HG02610 (cell line): Measurements from ENCODE around the gene SMARCC2.
"Not testable (repeated sequence)": the region's sequence is repeated elsewhere in the genome, so short reads cannot be mapped to it uniquely, and the experiment has no call there.

Source experiments
- ATAC-seq: cut with Tn5 transposase; IDR thresholded peaks from one replicate; pipeline ENCODE4 v1.9.1; 2021; ENCODE audit warnings: mild to moderate bottlenecking, moderate library complexity; ENCODE audit not compliant: unreplicated experiment

SMARCC2 gene

DNA sequence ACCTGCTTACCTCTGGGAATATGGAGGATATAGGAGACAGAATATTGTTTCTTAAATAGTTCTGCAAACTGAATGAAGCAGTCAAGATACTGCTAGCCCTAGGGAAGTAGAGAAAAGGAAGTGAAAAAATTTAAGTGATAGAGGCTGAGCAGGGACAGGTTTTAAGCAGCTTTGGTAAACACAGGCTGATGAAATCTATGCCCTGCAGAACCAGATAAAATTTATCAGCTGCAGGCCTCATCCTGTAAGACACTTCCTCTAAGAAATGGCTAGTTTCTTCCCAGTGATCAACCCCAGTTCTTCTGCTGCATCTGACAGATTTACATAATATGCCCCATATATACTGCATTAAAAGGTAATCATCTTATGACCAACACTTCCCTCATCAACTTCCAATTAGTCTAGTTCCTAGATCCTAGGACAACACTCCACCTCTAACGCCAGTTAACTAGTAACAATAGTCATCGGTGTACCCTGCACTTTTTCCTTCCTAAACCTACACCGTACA lies 62.5 kb downstream of the SMARCC2 start:
- no peak for ATAC-seq

DNA sequence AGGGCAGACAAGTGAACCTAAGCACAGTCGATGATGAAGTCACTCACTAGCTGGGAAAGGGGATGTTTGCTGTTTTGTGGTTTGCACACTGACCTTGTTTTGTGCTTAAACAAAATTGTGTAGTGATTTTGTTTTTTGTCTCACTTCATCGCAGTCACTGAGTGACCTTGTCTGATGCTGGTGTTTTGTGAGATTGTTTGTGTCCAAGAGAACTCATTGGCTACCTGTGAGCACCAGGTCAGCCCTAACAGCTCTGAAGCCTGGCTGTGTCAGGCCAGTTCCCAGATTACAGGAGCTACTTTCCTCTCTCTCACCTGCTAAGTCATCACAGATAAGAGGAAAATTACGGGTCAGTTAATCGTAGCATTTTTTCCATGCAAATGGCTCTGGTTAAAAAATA lies 65.2 kb downstream of the SMARCC2 start:
- no peak for ATAC-seq

DNA sequence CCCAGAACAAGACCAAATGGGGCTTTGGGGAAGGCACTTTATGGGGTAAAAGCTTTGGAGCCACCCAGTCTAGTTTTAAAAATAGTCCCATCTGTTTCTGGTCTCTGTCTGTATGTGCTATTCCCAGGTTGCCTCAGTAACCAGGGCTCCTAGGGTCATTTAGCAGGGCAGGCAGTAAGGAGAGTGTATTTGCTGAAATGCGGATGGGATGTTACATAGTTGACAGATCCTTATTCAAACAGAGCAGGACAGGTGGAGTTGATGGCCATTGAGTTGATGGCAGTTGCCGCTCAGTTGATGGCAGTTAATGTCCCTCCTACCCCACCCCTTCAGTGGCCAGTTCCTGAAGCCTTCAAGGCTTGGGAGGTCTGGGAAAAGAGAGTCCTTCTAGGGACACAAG lies 66.6 kb downstream of the SMARCC2 start:
- ATAC-seq = no peak

DNA sequence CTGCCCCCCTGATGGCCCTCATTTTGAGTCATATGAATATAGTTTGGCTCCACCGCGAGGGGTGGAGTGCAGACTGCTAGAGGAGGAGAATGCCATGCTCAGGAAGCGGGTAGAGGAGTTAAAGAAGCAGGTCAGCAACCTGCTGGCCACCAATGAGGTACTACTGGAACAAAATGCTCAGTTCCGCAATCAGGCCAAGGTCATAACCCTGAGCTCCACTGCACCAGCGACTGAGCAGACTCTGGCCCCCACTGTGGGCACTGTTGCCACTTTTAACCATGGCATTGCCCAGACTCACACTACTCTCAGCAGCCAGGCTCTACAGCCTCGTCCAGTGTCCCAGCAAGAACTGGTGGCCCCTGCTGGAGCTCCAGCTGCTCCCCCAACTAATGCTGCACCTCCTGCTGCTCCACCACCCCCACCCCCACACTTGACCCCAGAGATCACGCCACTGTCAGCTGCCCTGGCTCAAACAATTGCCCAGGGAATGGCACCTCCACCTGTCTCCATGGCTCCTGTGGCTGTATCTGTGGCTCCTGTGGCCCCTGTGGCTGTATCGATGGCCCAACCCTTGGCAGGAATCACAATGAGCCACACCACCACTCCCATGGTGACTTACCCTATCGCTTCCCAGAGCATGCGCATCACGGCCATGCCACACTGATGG lies 67.9 kb downstream of the SMARCC2 start:
- ATAC-seq = no peak

DNA sequence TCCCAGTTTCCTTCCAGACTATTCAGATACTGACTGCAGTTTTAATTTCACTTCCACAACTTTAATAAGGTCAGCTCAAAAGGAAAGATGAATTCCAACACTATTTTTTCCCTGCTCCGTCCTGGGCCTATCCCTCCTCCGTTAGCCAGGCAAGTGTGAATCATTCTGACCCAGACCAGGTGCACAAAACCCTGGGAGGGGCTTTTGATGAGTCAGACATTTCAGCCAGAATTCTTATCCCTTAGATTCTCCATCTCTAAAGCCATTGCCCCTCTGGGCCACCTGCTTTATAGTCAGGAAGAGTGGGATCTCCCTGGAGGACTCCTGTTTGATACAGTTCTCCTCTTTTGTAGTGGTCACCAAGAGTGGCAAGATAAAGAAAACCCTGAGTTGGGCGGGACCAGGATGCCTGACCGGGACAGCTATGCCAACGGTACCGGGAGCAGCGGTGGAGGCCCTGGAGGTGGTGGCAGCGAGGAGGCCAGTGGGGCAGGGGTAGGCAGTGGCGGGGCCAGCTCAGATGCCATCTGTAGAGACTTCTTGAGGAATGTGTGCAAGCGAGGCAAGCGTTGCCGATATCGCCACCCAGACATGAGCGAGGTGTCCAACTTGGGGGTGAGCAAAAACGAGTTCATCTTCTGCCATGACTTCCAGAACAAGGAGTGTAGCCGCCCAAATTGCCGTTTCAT lies 69.0 kb downstream of the SMARCC2 start:
- no peak for ATAC-seq

DNA sequence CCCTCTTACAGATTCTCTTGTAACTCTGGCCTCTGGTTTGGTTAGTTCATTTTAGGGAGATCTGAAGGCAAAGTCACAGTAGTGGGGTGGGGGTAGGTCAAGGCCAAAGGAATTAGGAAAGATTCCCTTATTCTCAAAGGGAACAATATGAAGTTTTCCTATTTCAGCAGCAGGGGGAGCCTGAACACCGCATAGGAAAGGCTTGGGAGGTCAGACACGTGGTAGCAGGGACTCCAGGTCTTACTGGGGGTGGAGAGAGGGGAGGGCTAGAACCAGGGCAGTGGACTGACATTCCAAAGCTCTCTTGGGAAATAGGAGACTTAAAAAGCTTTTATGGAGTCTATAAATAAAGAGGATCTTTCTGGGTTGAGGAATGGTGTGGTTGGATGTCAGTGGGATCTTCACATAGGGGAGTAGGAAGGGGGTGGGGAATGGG lies 69.9 kb downstream of the SMARCC2 start:
- ATAC-seq = no peak

DNA sequence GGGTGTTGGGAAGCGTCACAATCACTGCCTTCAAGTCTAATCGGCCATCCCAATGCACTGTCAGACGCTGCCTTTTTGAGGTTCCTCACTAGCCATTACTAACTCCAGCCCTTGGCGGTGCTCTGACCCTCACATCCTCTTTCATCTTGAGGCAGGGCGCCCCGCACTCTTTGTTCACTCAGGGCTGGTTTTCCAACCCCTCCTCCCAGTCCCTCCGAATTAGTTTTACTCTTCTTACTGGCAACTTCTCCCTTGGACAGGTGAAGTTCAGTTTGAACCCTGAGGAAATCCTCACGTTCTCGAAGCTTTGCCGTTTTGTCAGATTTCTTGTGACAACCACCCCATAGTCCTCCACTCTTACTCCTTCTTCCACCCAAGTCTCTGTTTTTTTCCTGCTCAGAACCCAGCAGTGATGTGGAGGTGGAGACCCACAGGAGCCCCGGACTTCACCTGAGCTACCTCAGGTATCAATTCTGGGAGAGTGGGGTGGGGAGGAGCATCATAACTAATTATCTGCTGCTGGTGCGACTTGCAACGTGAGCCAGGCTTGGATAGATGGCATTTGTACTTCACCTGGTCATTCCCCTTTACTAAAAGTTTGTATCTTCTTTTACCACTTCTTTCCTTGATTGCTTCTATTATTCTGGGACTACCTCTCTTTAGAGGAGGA lies 70.5 kb downstream of the SMARCC2 start:
- ATAC-seq = peak; percentile 2

DNA sequence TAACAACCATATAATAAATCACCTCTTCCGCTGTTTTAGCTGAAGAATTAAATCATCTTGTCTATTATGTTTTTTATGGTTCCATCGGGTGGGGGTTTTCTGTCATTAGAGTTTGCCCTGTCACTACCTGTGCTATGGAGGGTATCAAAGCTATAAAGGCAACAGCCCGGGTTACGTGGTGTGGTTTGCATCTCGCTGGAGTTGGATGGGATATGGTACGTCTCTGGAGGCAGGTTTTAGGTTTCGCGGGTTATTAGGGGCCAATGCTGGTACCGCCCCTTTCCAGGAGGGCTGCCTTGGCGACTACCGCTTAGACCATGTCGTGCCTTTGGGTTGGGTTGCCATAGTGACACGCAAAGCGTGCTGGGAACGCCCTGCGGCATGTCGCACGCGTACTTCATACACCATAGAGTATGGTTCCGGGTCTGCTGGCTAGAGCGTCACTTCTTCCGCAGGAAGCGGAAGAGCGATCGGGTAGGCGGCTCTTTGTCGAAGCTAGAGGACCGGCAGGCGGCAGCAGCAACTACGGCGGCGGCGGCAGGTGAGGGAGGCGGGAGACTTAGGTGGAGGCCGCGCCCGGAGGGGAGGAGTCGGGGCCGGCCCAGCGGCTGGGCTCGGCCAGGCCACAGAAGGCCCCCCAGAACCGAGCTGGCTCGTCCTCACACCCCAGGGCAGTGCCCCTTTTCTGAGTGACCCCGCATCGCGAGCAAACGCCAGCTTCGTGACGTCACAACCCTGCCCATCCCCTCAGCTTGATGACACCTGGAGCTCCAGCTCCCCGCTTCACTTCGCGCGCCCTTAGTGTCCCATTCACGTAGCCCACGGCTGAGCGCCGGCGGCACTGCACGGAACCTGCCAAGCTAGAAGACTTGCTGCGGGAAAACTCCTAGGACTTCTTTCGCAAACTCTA lies 71.2 kb downstream of the SMARCC2 start, which contains the start of gene ZC3H10:
Gene ZC3H10 (plus strand): TSS at position 489 of the 910 bp plus-strand sequence. CDS start 2,297 bp downstream, outside the sequence.
- peak; percentile 79 for ATAC-seq

DNA sequence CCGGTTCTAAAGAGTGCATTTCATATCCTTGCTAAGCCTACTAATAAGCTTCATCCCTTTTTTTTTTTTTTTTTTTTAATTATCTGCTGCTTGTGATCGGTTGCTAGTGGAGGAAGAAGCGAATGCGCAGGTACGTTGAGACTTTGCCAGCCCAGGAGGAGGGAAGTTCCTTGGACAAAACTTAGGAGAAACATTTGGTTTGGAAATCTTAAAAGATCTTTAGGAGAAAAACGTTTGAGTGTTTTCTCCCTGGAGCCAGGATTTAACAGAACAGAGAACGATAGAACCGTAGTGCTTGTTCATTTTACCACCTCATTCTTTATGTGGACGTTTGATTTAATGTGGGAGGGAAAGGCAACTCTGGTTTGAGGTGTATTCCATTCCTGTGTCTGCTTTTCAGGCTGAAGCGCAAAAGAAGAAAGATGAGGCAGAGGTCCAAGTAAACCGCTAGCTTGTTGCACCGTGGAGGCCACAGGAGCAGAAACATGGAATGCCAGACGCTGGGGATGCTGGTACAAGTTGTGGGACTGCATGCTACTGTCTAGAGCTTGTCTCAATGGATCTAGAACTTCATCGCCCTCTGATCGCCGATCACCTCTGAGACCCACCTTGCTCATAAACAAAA lies 72.1 kb downstream of the SMARCC2 start:
- ATAC-seq = not testable (repeated sequence)

DNA sequence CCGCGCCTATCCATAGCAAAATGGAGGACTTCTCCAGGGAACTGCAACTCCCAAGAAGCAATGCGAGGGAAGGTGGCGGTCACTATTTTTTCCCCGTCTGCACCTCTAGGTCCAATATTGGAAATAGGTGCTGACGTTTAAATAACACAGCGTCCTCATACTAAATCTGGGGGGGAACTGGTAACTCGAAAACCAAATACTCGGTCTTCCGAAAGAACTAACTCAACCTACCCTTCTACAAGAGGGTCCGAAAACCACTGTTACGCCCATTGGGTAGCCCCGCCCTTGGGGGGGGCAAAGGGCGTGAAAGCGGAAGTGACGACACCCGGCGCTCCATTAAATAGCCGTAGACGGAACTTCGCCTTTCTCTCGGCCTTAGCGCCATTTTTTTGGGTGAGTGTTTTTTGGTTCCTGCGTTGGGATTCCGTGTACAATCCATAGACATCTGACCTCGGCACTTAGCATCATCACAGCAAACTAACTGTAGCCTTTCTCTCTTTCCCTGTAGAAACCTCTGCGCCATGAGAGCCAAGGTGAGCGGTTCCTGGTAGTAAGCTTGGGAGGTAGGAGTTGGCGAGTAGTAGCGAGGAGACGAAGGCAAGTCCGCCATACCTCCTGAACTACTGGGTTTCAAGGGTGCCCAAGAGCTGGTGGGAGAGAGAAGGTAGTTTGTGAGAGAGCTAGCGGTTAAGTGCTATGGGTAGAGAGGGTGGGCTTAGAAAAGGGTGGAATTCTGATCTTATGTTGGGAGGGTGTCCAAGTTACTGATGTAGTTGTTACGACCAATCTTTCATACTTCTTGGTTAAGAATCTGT lies 72.8 kb downstream of the SMARCC2 start, which contains the start of gene RPL41:
Gene RPL41 (plus strand): TSS at position 367 of the 815 bp plus-strand sequence.
- peak; percentile 43 for ATAC-seq

DNA sequence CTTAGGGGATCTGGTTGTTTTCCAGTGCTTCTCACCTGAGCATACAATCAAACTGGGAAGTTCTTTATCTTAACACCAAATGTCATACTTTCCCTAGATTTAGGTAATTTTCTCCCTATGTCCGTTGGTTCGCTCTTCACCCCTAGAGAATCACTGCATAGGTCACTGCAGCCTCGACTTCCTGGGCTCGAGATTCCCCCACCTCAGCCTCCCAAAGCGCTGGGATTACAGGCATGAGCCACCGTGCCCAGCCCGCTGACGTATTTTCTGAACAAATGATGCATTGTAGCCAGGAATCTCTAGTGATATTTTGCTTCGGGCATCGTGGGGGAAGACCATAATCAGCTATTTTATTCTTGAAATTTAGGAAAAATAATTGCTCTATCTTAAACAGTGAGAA lies 74.0 kb downstream of the SMARCC2 start:
- no peak for ATAC-seq

DNA sequence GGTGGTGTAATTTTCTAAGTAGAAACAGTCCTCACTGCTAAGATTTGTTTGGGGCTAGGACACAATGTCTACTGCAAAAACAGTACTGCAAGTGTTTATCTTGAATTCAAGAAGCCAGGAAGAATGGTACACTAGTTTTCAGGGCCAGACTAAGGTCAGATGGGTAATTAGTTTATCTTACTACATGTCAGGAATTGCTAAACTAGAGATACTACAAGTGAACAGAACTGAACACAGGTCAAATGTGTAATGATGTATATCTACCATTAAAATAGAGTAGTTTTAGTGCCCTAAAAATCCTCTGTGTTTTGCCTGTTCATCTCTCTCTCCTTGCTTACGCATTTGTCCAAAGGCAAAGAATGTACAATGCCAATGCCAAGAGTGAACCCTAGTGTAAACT lies 75.2 kb downstream of the SMARCC2 start:
- ATAC-seq = no peak
